Keratinocyte (primary cell): ENCODE measurements around the gene NXT1.

ENCODE experiments used
- CTCF ChIP-seq, 3 experiments: IDR thresholded peaks in 1 of 3; conservative IDR thresholded peaks in 1 of 3; optimal IDR thresholded peaks in 1 of 3; 2 replicates in 2 of 3; 3 replicates in 1 of 3; pipeline versions ENCODE3 to v1.5.1; 2011; ENCODE audit warnings: low read length in 3 of 3, mild to moderate bottlenecking in 3 of 3, moderate library complexity in 2 of 3, control low read depth in 1 of 3, inconsistent platforms in 1 of 3; ENCODE audit not compliant: insufficient read depth in 2 of 3; ENCODE audit errors: extremely low read depth in 1 of 3
- EZH2 ChIP-seq: IDR thresholded peaks from one replicate; pipeline ENCODE4 v1.6.1; 2012; ENCODE audit warnings: inconsistent platforms, mild to moderate bottlenecking, low read length, moderate library complexity

DNA sequence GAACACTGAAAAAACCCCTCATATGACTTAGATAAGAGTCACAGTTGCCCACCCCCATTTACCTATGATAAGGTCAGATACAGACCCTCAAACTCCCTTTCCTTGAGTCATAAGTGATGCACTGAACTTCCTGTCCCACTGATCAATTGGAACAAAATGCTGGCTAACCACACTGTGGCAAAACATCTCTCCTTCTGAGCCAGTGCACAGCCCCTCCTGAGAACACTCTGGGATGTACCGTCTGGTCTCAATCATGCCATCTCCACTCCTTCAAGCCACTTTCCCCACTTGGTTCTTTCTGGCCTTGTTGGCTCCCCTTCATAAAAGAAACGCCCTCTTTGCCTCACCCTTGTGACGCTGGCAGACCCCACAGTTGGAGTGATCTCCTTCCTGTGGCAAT, 42.6 kb upstream of the NXT1 start:
- TF ChIP-seq CTCF (optimal IDR thresholded peaks at IDR 0.05 in 1 of 3, IDR thresholded peaks at IDR 0.05 in 1 of 3, conservative IDR thresholded peaks at IDR 0.05 in 1 of 3; ENCODE audit: extremely low read depth in 1 of 3, insufficient read depth in 2 of 3, low read length in 3 of 3) = no peak
- no peak for TF ChIP-seq EZH2
